ENCODE measurements around the gene PRIM1.
"Not testable (repeated sequence)": the region's sequence is repeated elsewhere in the genome, so short reads cannot be mapped to it uniquely, and the experiment has no call there.

The PRIM1 gene

DNA sequence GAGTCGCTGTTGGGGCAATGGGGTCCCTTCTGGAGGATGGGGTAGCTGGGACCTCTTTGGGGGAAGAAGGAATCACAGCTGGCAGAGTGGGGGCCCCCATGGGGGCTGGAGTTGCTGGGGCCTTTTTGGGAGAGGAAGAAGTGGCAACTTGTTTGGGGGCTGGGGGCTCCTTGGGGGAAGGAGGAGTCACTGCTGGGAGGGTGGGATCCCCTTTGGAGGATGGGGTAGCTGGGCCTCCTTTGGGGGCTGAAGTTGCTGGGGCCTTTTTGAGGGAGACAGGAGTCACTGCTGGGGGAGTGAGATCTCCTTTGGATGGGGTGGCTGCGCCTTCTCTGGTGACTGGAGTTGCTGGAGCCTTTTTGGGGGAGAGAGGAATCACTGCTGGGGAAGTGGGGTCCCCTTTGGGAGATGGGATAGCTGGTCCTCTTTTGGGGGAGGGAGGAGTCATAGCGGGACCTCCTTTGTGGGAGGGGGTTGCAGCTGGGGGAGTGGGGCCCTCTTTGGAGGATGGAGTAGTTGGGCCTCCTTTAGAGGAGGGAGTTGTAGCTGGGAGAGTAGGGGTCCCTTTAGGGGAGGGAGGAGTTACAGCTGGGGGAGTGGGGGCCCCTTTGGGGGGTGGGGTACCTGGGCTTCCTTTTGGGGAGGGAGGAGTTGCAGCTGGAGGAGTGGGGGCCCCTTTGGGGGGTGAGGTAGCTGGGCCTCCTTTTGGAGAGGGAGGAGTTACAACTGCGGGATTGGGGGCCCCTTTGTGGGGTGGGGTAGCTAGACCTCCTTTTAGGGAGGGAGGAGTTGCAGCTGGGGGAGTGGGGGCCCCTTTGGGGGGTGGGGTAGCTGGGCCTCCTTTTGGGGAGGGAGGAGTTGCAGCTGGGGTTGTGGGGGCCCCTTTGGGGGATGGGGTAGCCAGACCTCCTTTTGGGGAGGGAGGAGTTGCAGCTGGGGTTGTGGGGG is 34.9 kb downstream of the PRIM1 start:
- DNase-seq = no peak

DNA sequence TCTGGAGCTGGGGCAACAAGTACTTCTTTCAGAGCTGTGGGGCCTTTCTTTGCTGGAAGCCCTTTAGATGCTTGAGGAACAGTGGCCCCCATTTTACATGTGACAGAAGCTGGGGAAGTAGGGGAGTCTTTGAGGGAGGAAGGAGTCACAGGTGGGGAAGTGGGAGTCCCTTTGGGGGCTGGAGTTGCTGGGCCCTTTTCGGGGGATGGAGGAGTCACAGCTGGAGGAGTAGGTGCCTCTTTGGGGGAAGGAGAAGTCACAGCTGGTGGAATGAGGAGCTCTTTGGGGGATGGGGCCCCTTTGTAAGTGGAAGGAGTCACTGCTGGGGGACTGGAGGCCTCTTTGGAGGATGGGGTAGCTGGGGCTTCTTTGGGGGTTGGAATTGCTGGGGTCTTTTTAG is 35.7 kb downstream of the PRIM1 start:
- no peak for DNase-seq

DNA sequence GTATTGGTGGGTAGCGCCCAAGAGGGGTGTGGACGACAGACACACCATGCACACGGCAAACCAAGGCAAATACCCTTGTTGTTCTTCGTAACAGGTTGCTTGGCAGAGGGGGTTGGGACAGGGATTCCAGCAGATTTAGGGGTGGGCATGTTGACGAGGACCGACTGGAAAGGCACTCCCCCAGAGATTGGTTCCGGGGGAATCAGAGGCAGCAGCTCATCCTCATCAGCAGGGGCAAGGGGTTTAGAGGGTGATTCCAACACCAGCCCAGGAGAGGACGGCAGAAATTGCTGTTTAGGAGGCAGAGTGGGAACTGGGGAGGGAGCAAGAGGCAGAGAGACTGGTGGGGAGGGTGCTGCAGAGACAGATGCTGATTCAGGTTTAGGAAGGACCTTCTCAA is 36.3 kb downstream of the PRIM1 start:
- DNase-seq = no peak

- DNase-seq = no peak
Measured at GRCh38 chr12:56714431-56714929, 37.6 kb downstream of the PRIM1 start.

DNA sequence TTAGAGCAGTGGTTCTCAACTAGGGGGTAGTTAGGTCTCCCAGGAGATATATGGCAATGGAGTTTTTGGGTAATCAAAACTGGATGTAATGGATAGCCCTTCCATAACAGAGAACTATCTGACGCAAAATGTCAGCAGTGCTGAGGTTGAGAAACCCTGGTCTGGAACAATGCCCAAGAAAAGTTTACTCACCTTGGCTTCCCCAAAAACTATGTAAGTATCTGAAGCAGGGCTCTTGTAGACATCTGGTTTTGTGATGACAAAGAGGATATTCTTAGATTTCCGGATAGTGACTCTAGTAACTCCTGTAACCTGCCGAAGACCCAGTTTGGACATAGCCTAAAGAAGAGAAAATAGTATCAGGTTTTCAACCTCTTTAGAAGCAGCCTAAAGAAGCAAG is 38.8 kb downstream of the PRIM1 start:
- DNase-seq = no peak

- DNase-seq = no peak
Measured at GRCh38 chr12:56709759-56710376, 42.3 kb downstream of the PRIM1 start.

DNA sequence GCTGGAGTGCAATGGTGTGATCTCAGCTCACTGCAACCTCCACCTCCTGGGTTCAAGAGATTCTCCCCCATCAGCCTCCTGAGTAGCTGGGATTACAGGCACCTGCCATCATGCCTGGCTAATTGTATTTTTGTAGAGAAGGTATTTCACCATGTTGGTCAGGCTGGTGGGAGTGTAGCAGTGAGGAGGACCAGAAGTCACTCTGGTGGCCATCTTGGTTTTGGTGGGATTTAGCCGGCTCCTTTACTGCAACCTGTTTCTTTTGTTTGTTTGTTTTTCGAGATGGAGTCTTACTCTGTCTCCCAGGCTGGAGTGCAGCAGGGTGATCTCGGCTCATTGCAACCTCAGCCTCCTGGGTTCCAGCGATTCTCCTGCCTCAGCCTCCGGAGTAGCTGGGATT is 47.6 kb downstream of the PRIM1 start:
- not testable (repeated sequence) for DNase-seq

GRCh38 chr12:56699020-56699661 is 53.0 kb downstream of the PRIM1 start:
- DNase-seq = no peak

DNA sequence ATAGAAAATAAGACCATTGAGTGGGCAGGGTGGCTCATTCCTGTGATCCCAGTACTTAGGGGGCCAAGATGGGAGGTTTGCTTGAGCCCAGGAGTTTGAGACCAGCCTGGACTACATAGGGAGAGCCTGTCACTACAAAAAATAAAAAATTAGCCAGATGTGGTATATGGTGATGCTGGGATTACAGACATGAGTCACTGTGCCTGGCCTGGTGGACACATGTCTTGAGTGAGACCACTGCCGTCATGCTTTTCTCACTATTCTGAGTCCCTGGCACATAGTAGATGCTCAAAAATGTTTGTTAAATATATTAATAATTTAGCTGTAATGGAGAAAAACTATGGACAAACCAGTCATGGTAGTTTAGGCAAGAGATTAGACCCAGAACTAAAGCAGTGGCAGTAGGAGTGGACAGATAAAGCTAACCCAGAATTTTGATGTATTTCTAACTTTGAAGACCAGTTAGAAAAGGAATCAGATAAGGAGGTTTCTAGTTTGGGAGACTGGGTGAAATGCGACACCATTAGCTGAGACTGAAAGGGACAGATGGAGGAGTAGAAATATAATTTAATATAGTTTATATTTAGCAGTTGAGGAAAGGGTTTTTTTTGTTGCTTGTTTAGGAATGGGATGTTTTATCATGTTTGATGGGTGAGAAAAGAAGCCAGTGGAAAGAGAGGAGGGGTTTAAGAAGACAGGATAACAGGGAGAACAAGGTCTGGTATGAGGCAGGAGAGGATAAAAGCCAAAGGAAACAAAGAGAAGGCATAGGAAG is 56.6 kb downstream of the PRIM1 start:
- DNase-seq = no peak

DNA sequence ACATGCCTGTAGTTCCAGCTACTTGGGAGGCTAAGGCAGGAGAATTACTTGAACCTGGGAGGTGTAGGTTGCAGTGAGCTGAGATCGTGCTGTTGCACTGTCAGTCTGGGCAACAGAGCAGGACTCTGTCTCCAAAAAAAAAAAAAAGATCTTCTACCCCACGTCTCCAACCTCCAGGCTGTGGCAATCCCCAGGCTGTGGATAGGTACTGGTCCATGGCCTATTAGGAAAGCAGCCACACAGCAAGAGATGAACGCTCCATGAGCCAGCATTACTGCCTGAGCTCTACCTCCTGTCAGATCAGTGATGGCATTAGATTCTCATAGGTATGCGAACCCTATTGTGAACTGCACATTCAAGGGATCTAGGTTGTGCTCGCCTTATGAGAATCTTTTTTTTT is 58.0 kb downstream of the PRIM1 start:
- DNase-seq = no peak

DNA sequence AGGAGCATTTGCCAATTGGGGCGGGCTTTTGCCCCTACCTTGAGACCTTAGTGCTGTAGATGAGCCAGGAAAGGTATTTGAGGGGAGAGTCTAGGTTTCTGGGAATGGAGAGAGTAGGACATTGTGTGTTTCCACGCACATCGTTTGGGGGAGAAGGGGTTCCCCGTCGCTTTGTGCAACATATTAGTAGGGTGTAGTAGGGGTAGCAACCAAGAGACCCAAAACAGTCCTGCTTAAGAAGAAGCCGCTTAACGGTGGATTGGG is 63.3 kb downstream of the PRIM1 start:
- DNase-seq = no peak

DNA sequence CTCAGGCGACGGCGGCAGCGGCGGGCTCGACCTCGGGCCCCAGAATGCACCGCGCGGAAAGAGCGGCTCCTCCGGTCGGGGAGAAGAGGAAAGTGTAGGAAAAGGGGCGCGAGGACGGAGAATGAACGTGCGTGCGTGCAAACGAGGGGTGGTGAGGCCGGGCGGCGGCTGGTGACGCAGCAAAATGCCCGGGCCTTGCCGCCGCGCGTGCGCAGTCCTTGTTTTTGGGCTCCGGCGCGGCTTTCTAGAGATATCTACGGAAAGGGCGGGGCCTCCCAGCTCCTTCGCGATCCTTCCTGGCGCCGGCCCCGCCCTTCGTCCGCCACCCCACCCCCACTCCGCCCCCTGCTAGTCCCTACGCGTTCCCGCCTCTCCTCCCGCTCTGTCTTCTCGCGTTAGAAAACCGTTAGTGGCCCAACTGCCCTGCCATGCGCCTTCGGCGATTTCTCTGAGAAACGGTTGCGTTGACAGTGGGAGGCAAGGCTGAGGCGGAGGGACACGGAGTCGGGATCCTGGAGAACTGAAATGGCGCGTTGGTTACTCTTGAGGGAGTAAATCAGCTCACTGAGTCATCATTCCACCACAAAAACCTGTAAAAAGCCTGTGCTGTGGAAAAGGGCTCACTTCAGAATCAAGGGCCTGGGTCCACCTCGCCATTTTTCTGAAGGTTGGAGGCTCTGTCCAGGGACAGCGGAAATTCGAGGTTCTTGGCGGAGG is 63.8 kb downstream of the PRIM1 start, which contains the start of gene PTGES3:
PTGES3 (minus strand) TSS at position 156 of the 717 bp plus-strand sequence. CDS start 285 bp downstream, outside the sequence.
- DNase-seq = peak; percentile 97

DNA sequence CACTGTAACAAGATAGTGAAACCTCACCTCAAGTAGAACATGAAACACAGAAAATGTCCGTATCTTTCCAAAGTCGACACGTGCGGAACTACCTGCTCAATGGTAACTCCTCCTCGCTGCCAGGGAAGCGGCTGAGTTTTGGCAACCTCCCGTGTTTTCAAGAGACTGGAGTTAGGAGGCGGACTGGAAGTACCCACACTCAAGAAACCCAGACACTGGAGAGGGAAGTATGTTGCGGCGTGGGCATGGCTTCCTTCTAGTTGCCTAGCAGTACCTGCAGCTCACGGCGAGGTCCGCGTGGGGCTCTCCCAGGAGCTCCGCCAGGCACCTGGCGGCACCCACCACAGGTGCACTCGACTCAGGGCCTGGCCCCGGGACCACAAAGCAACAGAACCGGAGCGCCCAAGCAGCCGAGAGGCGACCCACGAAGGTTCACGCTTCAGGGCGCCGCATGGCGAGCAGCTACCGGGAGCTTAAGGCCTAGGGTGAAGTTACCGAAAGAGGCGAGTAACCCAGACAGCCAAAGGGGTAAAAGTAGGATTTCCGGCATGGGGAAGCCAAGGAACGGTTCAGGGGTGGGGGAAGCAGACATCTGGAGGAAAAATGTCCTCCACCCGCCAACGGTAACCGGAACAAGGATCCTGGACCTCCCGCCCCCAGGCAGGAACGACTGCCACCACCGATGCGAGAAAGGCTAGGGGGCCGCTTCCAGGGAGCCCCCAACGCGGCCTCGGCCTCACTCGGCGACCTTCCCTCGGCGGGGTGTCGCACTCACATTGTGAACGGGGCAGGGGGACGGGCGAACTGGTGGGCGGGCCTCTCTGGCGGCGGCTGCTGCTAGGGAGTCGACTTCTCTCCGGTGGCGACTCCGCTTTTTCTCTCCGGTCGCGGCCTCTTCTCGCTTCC is 64.6 kb downstream of the PRIM1 start:
- peak; percentile 49 for DNase-seq

GRCh38 chr12:56684745-56685359 is 67.3 kb downstream of the PRIM1 start:
- DNase-seq = no peak

DNA sequence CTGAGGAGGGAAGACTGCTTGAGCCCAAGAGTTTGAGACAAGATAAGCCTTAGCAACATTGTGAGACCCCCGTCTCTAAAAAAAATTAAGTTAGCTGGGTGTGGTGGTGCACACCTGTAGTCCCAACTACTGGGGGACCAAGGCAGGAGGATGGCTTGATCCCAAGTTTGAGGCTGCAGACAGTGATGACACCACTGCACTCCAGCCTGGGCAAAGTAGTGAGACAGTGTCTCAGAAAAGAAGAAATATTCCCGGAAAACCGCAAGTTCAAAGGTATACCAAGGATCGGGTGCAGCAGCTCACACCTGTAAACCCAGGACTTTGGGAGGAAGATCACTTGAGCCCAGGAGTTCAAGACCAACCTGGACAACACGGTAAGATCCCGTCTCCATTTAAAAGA is 69.8 kb downstream of the PRIM1 start:
- DNase-seq = no peak
